Astrocyte (in vitro differentiated cells and primary cell): ENCODE data around the gene JAZF1. TPM values are rescaled to one million over a fixed set of nuclear protein-coding genes. Genes with fewer than 3 reads are reported as not detected.

ENCODE experiments used
- DNase-seq: peaks from one replicate; pipeline ENCODE4 v3.0.0-alpha.2; 2010; ENCODE audit warnings: low read depth
- FAIRE-seq: peaks from 2 replicates; lab custom pipeline; 2011; peaks lifted over from hg19 to GRCh38; lab: Jason Lieb, UNC
- H2AFZ ChIP-seq: 2 replicates; pipeline ENCODE4 v1.6.0; 2012; ENCODE audit warnings: low read depth, low read length, inconsistent platforms
- H3K27ac ChIP-seq: 2 replicates; pipeline ENCODE4 v1.5.1; 2011; ENCODE audit warnings: low read depth, low read length, inconsistent platforms
- H3K27me3 ChIP-seq: 2 replicates; pipeline ENCODE4 v1.6.0; 2011; ENCODE audit warnings: low read length, inconsistent platforms; ENCODE audit not compliant: insufficient read depth
- H3K36me3 ChIP-seq: 2 replicates; pipeline ENCODE4 v1.5.1; 2011; ENCODE audit warnings: low read length, inconsistent platforms; ENCODE audit not compliant: insufficient read depth
- H3K4me1 ChIP-seq: 2 replicates; pipeline ENCODE4 v1.5.1; 2011; ENCODE audit warnings: low read length, inconsistent platforms; ENCODE audit not compliant: insufficient read depth
- H3K4me2 ChIP-seq: 2 replicates; pipeline ENCODE4 v1.6.0; 2012; ENCODE audit warnings: low read length, inconsistent platforms
- H3K4me3 ChIP-seq: 2 replicates; pipeline ENCODE4 v1.5.1; 2011; ENCODE audit warnings: low read depth, mild to moderate bottlenecking, low read length, inconsistent platforms; ENCODE audit not compliant: insufficient read depth
- H3K79me2 ChIP-seq: 2 replicates; pipeline ENCODE4 v1.6.0; 2012; ENCODE audit warnings: mild to moderate bottlenecking, low read length, inconsistent platforms; ENCODE audit not compliant: insufficient read depth
- H3K9ac ChIP-seq: 2 replicates; pipeline ENCODE4 v1.6.0; 2012; ENCODE audit warnings: mild to moderate bottlenecking, low read length, inconsistent platforms
- H3K9me3 ChIP-seq: 2 replicates; pipeline ENCODE4 v1.5.1; 2012; ENCODE audit warnings: low read depth, mild to moderate bottlenecking, low read length, inconsistent platforms; ENCODE audit not compliant: insufficient read depth
- H4K20me1 ChIP-seq: 2 replicates; pipeline ENCODE4 v1.6.0; 2012; ENCODE audit warnings: low read length, inconsistent platforms; ENCODE audit not compliant: insufficient read depth
- H3K27ac Mint-ChIP-seq: one replicate; pipeline ENCODE4 v1.8.0; 2021; ENCODE audit warnings: mild to moderate bottlenecking, mixed read lengths; ENCODE audit not compliant: unreplicated experiment
- H3K27me3 Mint-ChIP-seq: one replicate; pipeline ENCODE4 v1.8.0; 2021; ENCODE audit warnings: low read depth, mixed read lengths; ENCODE audit not compliant: unreplicated experiment
- H3K36me3 Mint-ChIP-seq: one replicate; pipeline ENCODE4 v1.8.0; 2021; ENCODE audit warnings: low read depth, mixed read lengths; ENCODE audit not compliant: unreplicated experiment
- H3K4me1 Mint-ChIP-seq: one replicate; pipeline ENCODE4 v1.8.0; 2021; ENCODE audit warnings: low read depth, mixed read lengths; ENCODE audit not compliant: unreplicated experiment
- H3K4me3 Mint-ChIP-seq: one replicate; pipeline ENCODE4 v1.8.0; 2021; ENCODE audit warnings: mild to moderate bottlenecking, moderate library complexity, mixed read lengths; ENCODE audit not compliant: unreplicated experiment
- H3K9me3 Mint-ChIP-seq: one replicate; pipeline ENCODE4 v1.8.0; 2021; ENCODE audit warnings: mild to moderate bottlenecking, mixed read lengths; ENCODE audit not compliant: unreplicated experiment
- EZH2 ChIP-seq: IDR thresholded peaks from 2 replicates; pipeline ENCODE4 v1.6.1; 2012; ENCODE audit warnings: mild to moderate bottlenecking, low read length, inconsistent platforms; ENCODE audit not compliant: insufficient read depth
- total RNA-seq: library from RNA; stranded (reverse); gene quantifications from 2 replicates; pipeline ENCODE4 v1.2.1, GENCODE V29; 2021
- TF ChIP-seq, protein P1 (sequence below): IDR thresholded peaks from 2 replicates; pipeline ENCODE4 v1.5.1; 2011; ENCODE audit warnings: low read depth, mild to moderate bottlenecking, inconsistent platforms, low read length, moderate library complexity; ENCODE audit not compliant: insufficient read depth

Gene JAZF1
- total RNA-seq, 1 donor from 2014 or later: 20.1 TPM

- Histone ChIP-seq H4K20me1 (peaks cover 6% of the 10 kb centered on the region), H3K79me2 (no peaks in the 10 kb centered on the region), H3K9me3 (no peaks in the 10 kb centered on the region), H3K27me3 (no peaks in the 10 kb centered on the region), H3K4me3 (no peak overlapping the region), H3K9ac (no peak overlapping the region), H3K27ac (no peak overlapping the region), H3K4me2 (no peak overlapping the region), H3K4me1 (peaks cover 6% of the 10 kb centered on the region), H3K36me3 (no peaks in the 10 kb centered on the region), H2AFZ (no peak overlapping the region)
- H3K4me1 Mint-ChIP-seq: peaks cover 6% of the 10 kb centered on the region
- no peaks in the 10 kb centered on the region for H3K36me3 Mint-ChIP-seq
- H3K4me3 Mint-ChIP-seq: no peak overlapping the region
- FAIRE-seq (no peak), DNase-seq (peak; percentile 14)
- peaks cover 2% of the 10 kb centered on the region for H3K9me3 Mint-ChIP-seq
- H3K27ac Mint-ChIP-seq: no peak overlapping the region
- no peaks in the 10 kb centered on the region for H3K27me3 Mint-ChIP-seq
- TF ChIP-seq EZH2: no peak
- TF ChIP-seq, protein P1, sequence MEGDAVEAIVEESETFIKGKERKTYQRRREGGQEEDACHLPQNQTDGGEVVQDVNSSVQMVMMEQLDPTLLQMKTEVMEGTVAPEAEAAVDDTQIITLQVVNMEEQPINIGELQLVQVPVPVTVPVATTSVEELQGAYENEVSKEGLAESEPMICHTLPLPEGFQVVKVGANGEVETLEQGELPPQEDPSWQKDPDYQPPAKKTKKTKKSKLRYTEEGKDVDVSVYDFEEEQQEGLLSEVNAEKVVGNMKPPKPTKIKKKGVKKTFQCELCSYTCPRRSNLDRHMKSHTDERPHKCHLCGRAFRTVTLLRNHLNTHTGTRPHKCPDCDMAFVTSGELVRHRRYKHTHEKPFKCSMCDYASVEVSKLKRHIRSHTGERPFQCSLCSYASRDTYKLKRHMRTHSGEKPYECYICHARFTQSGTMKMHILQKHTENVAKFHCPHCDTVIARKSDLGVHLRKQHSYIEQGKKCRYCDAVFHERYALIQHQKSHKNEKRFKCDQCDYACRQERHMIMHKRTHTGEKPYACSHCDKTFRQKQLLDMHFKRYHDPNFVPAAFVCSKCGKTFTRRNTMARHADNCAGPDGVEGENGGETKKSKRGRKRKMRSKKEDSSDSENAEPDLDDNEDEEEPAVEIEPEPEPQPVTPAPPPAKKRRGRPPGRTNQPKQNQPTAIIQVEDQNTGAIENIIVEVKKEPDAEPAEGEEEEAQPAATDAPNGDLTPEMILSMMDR: no peak
Observed at GRCh38 chr7:27906385-27907091, 274.1 kb downstream of the JAZF1 start.

DNA sequence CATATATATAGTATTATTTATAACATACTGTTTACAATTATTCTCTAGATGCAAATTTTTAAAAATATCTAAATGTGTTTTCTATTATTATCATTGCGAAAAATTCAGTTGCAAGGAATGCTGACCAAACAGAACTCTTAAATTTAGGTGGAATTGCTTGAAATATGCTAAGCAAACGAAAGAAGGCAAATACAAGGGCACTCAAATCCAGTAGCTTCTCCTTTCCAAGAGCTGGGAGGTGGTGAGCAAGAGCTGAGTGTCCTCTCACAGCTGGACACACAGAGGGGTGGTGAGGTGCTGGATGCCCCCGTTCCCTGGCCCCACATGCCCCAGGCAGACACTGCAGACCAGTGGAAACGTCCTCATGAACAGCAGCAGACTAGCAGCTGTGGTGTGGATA lies 274.6 kb downstream of the JAZF1 start:
- H3K4me2 ChIP-seq: no peak overlapping the region
- DNase-seq: no peak
- H3K9me3 ChIP-seq: no peaks in the 10 kb centered on the region
- no peak overlapping the region for H3K9ac ChIP-seq
- H3K36me3 Mint-ChIP-seq: no peaks in the 10 kb centered on the region
- H3K27me3 Mint-ChIP-seq: no peaks in the 10 kb centered on the region
- peaks cover 2% of the 10 kb centered on the region for H3K9me3 Mint-ChIP-seq
- H3K4me3 ChIP-seq: no peak overlapping the region
- no peak for FAIRE-seq
- H3K27me3 ChIP-seq: no peaks in the 10 kb centered on the region
- no peak overlapping the region for H3K4me3 Mint-ChIP-seq
- no peak overlapping the region for H3K27ac Mint-ChIP-seq
- no peaks in the 10 kb centered on the region for H3K79me2 ChIP-seq
- H3K4me1 Mint-ChIP-seq: peaks cover 12% of the 10 kb centered on the region
- peaks cover 6% of the 10 kb centered on the region for H4K20me1 ChIP-seq
- H3K4me1 ChIP-seq: peaks cover 9% of the 10 kb centered on the region
- no peak for TF ChIP-seq EZH2
- TF ChIP-seq, protein P1: no peak
- no peak overlapping the region for H3K27ac ChIP-seq
- no peak overlapping the region for H2AFZ ChIP-seq
- H3K36me3 ChIP-seq: no peaks in the 10 kb centered on the region
